Caco-2 (cell line): Measurements from ENCODE around the gene DLX4. TPM values are rescaled to one million over a fixed set of nuclear protein-coding genes. Genes with fewer than 3 reads are reported as not detected.

Experiments
- BruUV-seq: library from RNA; stranded (reverse); fragments of 400-500 nt; replicated peaks from 2 replicates; lab custom pipeline; 2021; lab: Mats Ljungman, UMichigan
- CTCF ChIA-PET: fragments of 300-600 bp; sonication (Branson Sonifier 250); formaldehyde crosslinking; loops from one replicate; lab custom pipeline; 2022; ENCODE audit warnings: antibody characterized with exemption; lab: Charles Lee
- POLR2A ChIA-PET: fragments of 300-600 bp; sonication (Branson Sonifier 250); formaldehyde crosslinking; loops from one replicate; lab custom pipeline; 2022; ENCODE audit warnings: antibody characterized with exemption; lab: Charles Lee
- DNase-seq, 2 experiments: peaks; one replicate each; pipeline versions ENCODE4 v3.0.0 to v3.0.0-alpha.2; 2020 to 2022
- H3K27me3 ChIP-seq: replicated peaks from 2 replicates; pipeline ENCODE4 v1.6.0; 2011; ENCODE audit warnings: low read length; ENCODE audit not compliant: control insufficient read depth, insufficient read depth
- H3K36me3 ChIP-seq: 2 replicates; pipeline ENCODE4 v1.5.1; 2011; ENCODE audit warnings: low read length; ENCODE audit not compliant: control insufficient read depth, insufficient read depth
- H3K4me1 ChIP-seq: fragments of 250-450 bp; sonication (Bioruptor Pico); 2 replicates; pipeline ENCODE4 v1.5.1; 2020; ENCODE audit warnings: mild to moderate bottlenecking
- H3K4me3 ChIP-seq: 2 replicates; pipeline ENCODE4 v1.5.1; 2011; ENCODE audit warnings: low read depth, mild to moderate bottlenecking, control low read depth, low read length
- H3K9me3 ChIP-seq: fragments of 250-450 bp; sonication (Bioruptor Pico); 2 replicates; pipeline ENCODE4 v1.5.1; 2020; ENCODE audit warnings: mild to moderate bottlenecking, moderate library complexity
- H3K27ac Mint-ChIP-seq: one replicate; pipeline ENCODE4 v1.8.0; 2022; ENCODE audit warnings: mixed read lengths; ENCODE audit not compliant: unreplicated experiment
- H3K27me3 Mint-ChIP-seq: one replicate; pipeline ENCODE4 v1.8.0; 2022; ENCODE audit warnings: mixed read lengths; ENCODE audit not compliant: insufficient read depth, unreplicated experiment
- H3K36me3 Mint-ChIP-seq: one replicate; pipeline ENCODE4 v1.8.0; 2022; ENCODE audit warnings: mild to moderate bottlenecking, mixed read lengths; ENCODE audit not compliant: insufficient read depth, unreplicated experiment
- H3K4me1 Mint-ChIP-seq: one replicate; pipeline ENCODE4 v1.8.0; 2022; ENCODE audit warnings: low read depth, mixed read lengths; ENCODE audit not compliant: unreplicated experiment
- H3K4me3 Mint-ChIP-seq: one replicate; pipeline ENCODE4 v1.8.0; 2022; ENCODE audit warnings: mild to moderate bottlenecking, moderate library complexity, mixed read lengths; ENCODE audit not compliant: unreplicated experiment
- H3K9me3 Mint-ChIP-seq: one replicate; pipeline ENCODE4 v1.8.0; 2022; ENCODE audit warnings: mixed read lengths; ENCODE audit not compliant: unreplicated experiment
- intact Hi-C: fragments of 100-400 bp; cut with micrococcal nuclease; formaldehyde crosslinking; loops from one replicate; pipeline ENCODE4 v1.10.0; 2022; ENCODE audit not compliant: unreplicated experiment
- total RNA-seq: library from RNA; stranded (reverse); gene quantifications from 2 replicates; pipeline ENCODE4 v1.2.3, GENCODE V29; 2022
- TF ChIP-seq, protein P1 (sequence below), 2 experiments: fragments of 200-600 bp in 1 of 2; IDR thresholded peaks; 1 replicate in 1 of 2; 2 replicates in 1 of 2; pipeline versions ENCODE4 v1.5.1 to v1.8.0; 2011 to 2022; ENCODE audit warnings: antibody characterized with exemption in 1 of 2, control low read depth in 1 of 2, inconsistent platforms in 1 of 2, low read depth in 1 of 2, low read length in 1 of 2, mild to moderate bottlenecking in 1 of 2, moderate library complexity in 1 of 2; ENCODE audit not compliant: insufficient read depth in 1 of 2, severe bottlenecking in 1 of 2, unreplicated experiment in 1 of 2

The DLX4 gene
- total RNA-seq, 1 experiment from 2014 or later: 27.0 TPM

DNA sequence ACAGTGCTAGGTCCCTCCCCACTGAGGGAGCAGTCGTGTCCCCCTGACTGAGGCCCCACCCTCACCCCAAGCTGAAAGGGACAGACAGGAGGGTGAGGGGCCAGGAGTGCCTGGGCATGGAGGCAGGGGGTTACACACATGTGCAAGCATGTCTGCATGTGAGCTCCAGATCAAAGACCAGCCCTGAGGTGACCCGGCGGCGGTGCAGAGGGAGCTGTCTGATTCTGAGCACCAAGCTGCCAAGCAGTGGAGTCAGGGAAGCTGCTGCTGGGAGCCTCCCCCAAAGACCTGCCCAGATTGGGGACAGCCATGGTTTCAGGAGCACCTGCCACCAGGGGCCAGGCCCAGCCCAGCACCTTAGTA, 20.5 kb downstream of the DLX4 start:
- ChIA-PET CTCF (interaction anchor here (0.9 to 1.6 kb wide), 4 partner anchors 37 to 163 kb away, joined by 4 to 8 read pairs (median 6); no protein-coding TSS in a partner anchor), POLR2A (interaction anchor here (0.6 kb wide), 1 partner anchor 113 kb away, joined by 5 read pairs; no protein-coding TSS in a partner anchor)
- H3K4me3 ChIP-seq: no peak overlapping the region
- peaks cover 2% of the 10 kb centered on the region for H3K27me3 Mint-ChIP-seq
- H3K9me3 Mint-ChIP-seq: no peaks in the 10 kb centered on the region
- H3K27ac Mint-ChIP-seq: no peak overlapping the region
- H3K4me3 Mint-ChIP-seq: no peak overlapping the region
- peaks cover 12% of the 10 kb centered on the region for H3K4me1 Mint-ChIP-seq
- no TSS peak for BruUV-seq
- no peaks in the 10 kb centered on the region for H3K27me3 ChIP-seq
- DNase-seq: peak; percentile 15 to 48
- TF ChIP-seq, protein P1, sequence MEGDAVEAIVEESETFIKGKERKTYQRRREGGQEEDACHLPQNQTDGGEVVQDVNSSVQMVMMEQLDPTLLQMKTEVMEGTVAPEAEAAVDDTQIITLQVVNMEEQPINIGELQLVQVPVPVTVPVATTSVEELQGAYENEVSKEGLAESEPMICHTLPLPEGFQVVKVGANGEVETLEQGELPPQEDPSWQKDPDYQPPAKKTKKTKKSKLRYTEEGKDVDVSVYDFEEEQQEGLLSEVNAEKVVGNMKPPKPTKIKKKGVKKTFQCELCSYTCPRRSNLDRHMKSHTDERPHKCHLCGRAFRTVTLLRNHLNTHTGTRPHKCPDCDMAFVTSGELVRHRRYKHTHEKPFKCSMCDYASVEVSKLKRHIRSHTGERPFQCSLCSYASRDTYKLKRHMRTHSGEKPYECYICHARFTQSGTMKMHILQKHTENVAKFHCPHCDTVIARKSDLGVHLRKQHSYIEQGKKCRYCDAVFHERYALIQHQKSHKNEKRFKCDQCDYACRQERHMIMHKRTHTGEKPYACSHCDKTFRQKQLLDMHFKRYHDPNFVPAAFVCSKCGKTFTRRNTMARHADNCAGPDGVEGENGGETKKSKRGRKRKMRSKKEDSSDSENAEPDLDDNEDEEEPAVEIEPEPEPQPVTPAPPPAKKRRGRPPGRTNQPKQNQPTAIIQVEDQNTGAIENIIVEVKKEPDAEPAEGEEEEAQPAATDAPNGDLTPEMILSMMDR (IDR thresholded peaks at IDR 0.05; ENCODE audit: insufficient read depth in 1 of 2, low read depth in 1 of 2, low read length in 1 of 2, severe bottlenecking in 1 of 2, unreplicated experiment in 1 of 2): no peak
- peaks cover 12% of the 10 kb centered on the region for H3K4me1 ChIP-seq
- intact Hi-C loops: no loop called here
- no peaks in the 10 kb centered on the region for H3K9me3 ChIP-seq
- no peaks in the 10 kb centered on the region for H3K36me3 Mint-ChIP-seq
- no peaks in the 10 kb centered on the region for H3K36me3 ChIP-seq

DNA sequence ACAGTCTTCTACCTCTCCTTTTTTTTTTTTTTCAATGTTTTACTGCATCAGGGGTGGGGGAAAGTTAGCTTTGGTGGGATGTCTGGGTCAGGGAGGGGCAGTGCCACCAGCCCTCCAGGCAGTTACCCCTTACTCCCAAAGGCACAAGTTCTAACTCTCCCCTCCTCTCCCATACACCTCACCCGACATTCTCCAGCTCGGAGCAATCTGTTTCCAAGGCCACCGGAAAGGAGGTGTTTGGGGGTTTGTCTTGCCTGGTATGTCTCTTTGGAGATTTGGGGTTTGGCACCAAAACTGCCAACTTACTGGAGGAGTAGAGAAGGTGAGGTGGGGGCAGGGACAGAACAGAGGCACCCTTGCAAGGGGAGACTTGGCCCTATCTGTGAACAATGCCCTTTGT, 21.3 kb downstream of the DLX4 start:
- H3K36me3 Mint-ChIP-seq: peaks cover 5% of the 10 kb centered on the region
- Histone ChIP-seq H3K36me3 (no peaks in the 10 kb centered on the region), H3K4me3 (no peak overlapping the region), H3K27me3 (no peaks in the 10 kb centered on the region), H3K4me1 (peaks cover 12% of the 10 kb centered on the region), H3K9me3 (no peaks in the 10 kb centered on the region)
- H3K4me3 Mint-ChIP-seq: no peak overlapping the region
- H3K4me1 Mint-ChIP-seq: peaks cover 16% of the 10 kb centered on the region
- H3K9me3 Mint-ChIP-seq: no peaks in the 10 kb centered on the region
- TF ChIP-seq, protein P1 (IDR thresholded peaks at IDR 0.05; ENCODE audit: insufficient read depth in 1 of 2, low read depth in 1 of 2, low read length in 1 of 2, severe bottlenecking in 1 of 2, unreplicated experiment in 1 of 2): no peak
- ChIA-PET CTCF (interaction anchor here (1.5 to 1.6 kb wide), 2 partner anchors 122 to 125 kb away, joined by 6 to 8 read pairs; no protein-coding TSS in a partner anchor), POLR2A (interaction anchor here (0.6 kb wide), 3 partner anchors 113 to 183 kb away, joined by 4 to 7 read pairs (median 5); no protein-coding TSS in a partner anchor)
- H3K27me3 Mint-ChIP-seq: peaks cover 2% of the 10 kb centered on the region
- DNase-seq: peak in 1 of 2 experiments; percentile 6
- H3K27ac Mint-ChIP-seq: no peak overlapping the region
- intact Hi-C loops: no loop called here
- BruUV-seq: TSS peak; percentile 4

DNA sequence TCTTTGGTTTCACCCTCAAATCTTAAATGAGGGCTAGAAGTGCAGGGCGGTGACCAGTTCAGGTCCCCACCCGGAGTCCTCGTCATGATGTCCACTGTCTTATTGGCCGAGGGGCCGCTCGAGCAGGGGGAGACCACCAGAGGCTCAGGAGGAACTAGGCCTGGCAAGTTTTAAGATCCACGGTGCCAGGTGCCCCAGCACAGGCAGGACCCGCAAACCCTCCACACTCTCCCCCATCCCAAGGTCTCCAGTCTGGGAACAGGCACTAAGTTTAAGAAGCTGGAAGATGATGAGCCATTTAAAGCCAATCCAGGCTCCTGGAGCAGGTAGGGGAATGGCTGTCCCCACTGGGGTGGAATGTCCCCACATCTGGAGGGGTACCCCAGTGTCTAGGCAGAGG, 21.9 kb downstream of the DLX4 start:
- Mint-ChIP-seq H3K27me3 (peaks cover 2% of the 10 kb centered on the region), H3K9me3 (no peaks in the 10 kb centered on the region), H3K27ac (no peak overlapping the region), H3K4me1 (peaks cover 18% of the 10 kb centered on the region), H3K36me3 (peaks cover 7% of the 10 kb centered on the region), H3K4me3 (no peak overlapping the region)
- CTCF ChIA-PET: interaction anchor here (1.5 kb wide), 1 partner anchor 124 kb away, joined by 6 read pairs; no protein-coding TSS in a partner anchor
- H3K4me3 ChIP-seq: no peak overlapping the region
- no peaks in the 10 kb centered on the region for H3K27me3 ChIP-seq
- intact Hi-C loops: no loop called here
- H3K4me1 ChIP-seq: peaks cover 12% of the 10 kb centered on the region
- peak in 1 of 2 experiments; percentile 2 for DNase-seq
- BruUV-seq: no TSS peak
- H3K36me3 ChIP-seq: no peaks in the 10 kb centered on the region
- TF ChIP-seq, protein P1 (IDR thresholded peaks at IDR 0.05; ENCODE audit: insufficient read depth in 1 of 2, low read depth in 1 of 2, low read length in 1 of 2, severe bottlenecking in 1 of 2, unreplicated experiment in 1 of 2): no peak
- POLR2A ChIA-PET: no interaction called here
- H3K9me3 ChIP-seq: no peaks in the 10 kb centered on the region
